Activated CD4-positive, alpha-beta T cell treated with anti-CD3 and anti-CD28 coated beads for 36 hours (primary cell): ENCODE measurements around the gene NCOA5. TPM values are rescaled to one million over a fixed set of nuclear protein-coding genes. Genes with fewer than 3 reads are reported as not detected.

Source experiments
- ATAC-seq: fragments of 200-7000 bp; cut with Tn5 transposase; one replicate; pipeline ENCODE4 v1.10.0; 2021; ENCODE audit warnings: mild to moderate bottlenecking, moderate library complexity
- CTCF ChIA-PET: fragments of 350-600 bp; sonication (Branson Sonifier 250); formaldehyde crosslinking; loops from one replicate; lab custom pipeline; 2021; ENCODE audit warnings: antibody characterized with exemption; lab: Charles Lee
- POLR2A ChIA-PET: fragments of 350-600 bp; sonication (Branson Sonifier 250); formaldehyde crosslinking; loops from one replicate; lab custom pipeline; 2021; ENCODE audit warnings: antibody characterized with exemption, inconsistent platforms; lab: Charles Lee
- DNase-seq: peaks from one replicate; pipeline ENCODE4 v3.0.0-alpha.2; 2020
- H3K27ac Mint-ChIP-seq: one replicate; pipeline ENCODE4 v1.8.0; 2021; ENCODE audit warnings: mixed read lengths
- H3K27me3 Mint-ChIP-seq: one replicate; pipeline ENCODE4 v1.8.0; 2021; ENCODE audit warnings: mixed read lengths
- H3K36me3 Mint-ChIP-seq: one replicate; pipeline ENCODE4 v1.8.0; 2021; ENCODE audit warnings: low read depth, mixed read lengths
- H3K4me1 Mint-ChIP-seq: one replicate; pipeline ENCODE4 v1.8.0; 2021; ENCODE audit warnings: mixed read lengths
- H3K4me3 Mint-ChIP-seq: one replicate; pipeline ENCODE4 v1.8.0; 2021; ENCODE audit warnings: mild to moderate bottlenecking, moderate library complexity, mixed read lengths
- H3K9me3 Mint-ChIP-seq: one replicate; pipeline ENCODE4 v1.8.0; 2021; ENCODE audit warnings: low read depth, mixed read lengths
- intact Hi-C, 2 experiments: fragments of 100-400 bp; cut with DNase I in 1 of 2; cut with micrococcal nuclease in 1 of 2; formaldehyde crosslinking; loops; one replicate each; pipeline versions ENCODE4 v1.14.2 to v1.15.1; 2022 to 2024; cut with DNase I, micrococcal nuclease
- total RNA-seq, 2 experiments: library from RNA; stranded (reverse); gene quantifications; one replicate each; pipeline ENCODE4 v1.2.3, GENCODE V29; 2021

The NCOA5 gene
- total RNA-seq, 2 experiments from 2014 or later = 17.9 to 18.8 TPM

GRCh38 chr20:46013829-46014516 lies 75.8 kb downstream of the NCOA5 start:
- CTCF ChIA-PET = interaction anchor here (0.6 to 4.7 kb wide), 29 partner anchors 9 to 671 kb away, joined by 3 to 51 read pairs (median 5); partner anchors contain the start of gene ZNF335
- POLR2A ChIA-PET = no interaction called here

GRCh38 chr20:46013322-46013828 lies 76.4 kb downstream of the NCOA5 start:
- DNase-seq (no peak), ATAC-seq (no peak)
- Mint-ChIP-seq H3K36me3 (no peaks in the 10 kb centered on the region), H3K27me3 (peaks cover 60% of the 10 kb centered on the region), H3K9me3 (no peaks in the 10 kb centered on the region), H3K27ac (no peak overlapping the region), H3K4me1 (peaks cover 57% of the 10 kb centered on the region), H3K4me3 (peak overlapping the region; percentile 39)
- intact Hi-C loops = loop anchor here (1.0 to 5.0 kb wide), 7 partner anchors 8 to 674 kb away; partner anchors contain the start of genes TP53RK (in 1 of the 2) and ZNF335 (in 1 of the 2)
- POLR2A ChIA-PET = no interaction called here
- CTCF ChIA-PET = interaction anchor here (0.7 to 4.7 kb wide), 19 partner anchors 9 to 309 kb away, joined by 3 to 51 read pairs (median 6); partner anchors contain the start of gene ZNF335

More at GRCh38 chr20:46013829-46014516, 75.8 kb downstream of the NCOA5 start:
- DNase-seq (peak; percentile 85), ATAC-seq (peak; percentile 88)
- Mint-ChIP-seq H3K27ac (no peak overlapping the region), H3K4me1 (peaks cover 51% of the 10 kb centered on the region), H3K36me3 (no peaks in the 10 kb centered on the region), H3K27me3 (peaks cover 58% of the 10 kb centered on the region), H3K9me3 (no peaks in the 10 kb centered on the region), H3K4me3 (peak overlapping the region; percentile 39)
- intact Hi-C loops = loop anchor here (1.0 to 5.0 kb wide), 9 partner anchors 7 to 673 kb away; partner anchors contain the start of genes NCOA5 (in 1 of the 2), TP53RK (in 1 of the 2) and ZNF335 (in 1 of the 2)

- peaks cover 61% of the 10 kb centered on the region for H3K4me1 Mint-ChIP-seq
- H3K4me3 Mint-ChIP-seq = no peak overlapping the region
- H3K36me3 Mint-ChIP-seq = no peaks in the 10 kb centered on the region
- peaks cover 60% of the 10 kb centered on the region for H3K27me3 Mint-ChIP-seq
- ChIA-PET CTCF (interaction anchor here (0.6 to 4.7 kb wide), 20 partner anchors 8 to 356 kb away, joined by 3 to 51 read pairs (median 4); partner anchors contain the start of genes SLC12A5 and ZNF335), POLR2A (no interaction called here)
- no peak for ATAC-seq
- intact Hi-C loops = loop anchor here (1.0 to 5.0 kb wide), 7 partner anchors 8 to 674 kb away; partner anchors contain the start of genes TP53RK (in 1 of the 2) and ZNF335 (in 1 of the 2)
- no peak overlapping the region for H3K27ac Mint-ChIP-seq
- no peak for DNase-seq
- no peaks in the 10 kb centered on the region for H3K9me3 Mint-ChIP-seq
Observed at GRCh38 chr20:46012921-46013320, 76.8 kb downstream of the NCOA5 start.

GRCh38 chr20:46011631-46012482 lies 77.9 kb downstream of the NCOA5 start:
- peaks cover 63% of the 10 kb centered on the region for H3K4me1 Mint-ChIP-seq
- no peaks in the 10 kb centered on the region for H3K9me3 Mint-ChIP-seq
- intact Hi-C loops = loop anchor here (5.0 kb wide), 5 partner anchors 40 to 675 kb away; partner anchors contain the start of genes TP53RK (in 1 of the 2) and ZNF335 (in 1 of the 2)
- peak; percentile 79 for DNase-seq
- H3K27ac Mint-ChIP-seq = no peak overlapping the region
- no peak for ATAC-seq
- H3K27me3 Mint-ChIP-seq = peaks cover 58% of the 10 kb centered on the region
- H3K4me3 Mint-ChIP-seq = no peak overlapping the region
- POLR2A ChIA-PET = no interaction called here
- H3K36me3 Mint-ChIP-seq = no peaks in the 10 kb centered on the region
- CTCF ChIA-PET = interaction anchor here (0.8 to 4.7 kb wide), 14 partner anchors 11 to 517 kb away, joined by 3 to 51 read pairs (median 4); partner anchors contain the start of genes SLC12A5 and ZNF335

Other genes with a start within 250 kb of the NCOA5 start
- 10 to 100 TPM; 21.9 to 22.6 TPM for gene ACOT8, start 232.6 kb downstream of the NCOA5 start, total RNA-seq
- 1 to 10 TPM; 4.2 to 4.8 TPM for gene ZSWIM3, start 232.3 kb downstream of the NCOA5 start, total RNA-seq
- 10 to 100 TPM in 1 of 2 experiments, 1 to 10 TPM in 1; 9.4 to 10.7 TPM for gene ZSWIM1, start 208.7 kb downstream of the NCOA5 start, total RNA-seq
- gene SPATA25, start 202.3 kb downstream of the NCOA5 start, total RNA-seq = 1 to 10 TPM in 1 of 2 experiments, under 1 TPM in 1; 0.66 to 1.0 TPM
- gene NEURL2, start 198.8 kb downstream of the NCOA5 start, total RNA-seq = 1 to 10 TPM; 1.2 to 1.9 TPM
- 10 to 100 TPM; 36.4 to 45.6 TPM for gene CTSA, start 198.6 kb downstream of the NCOA5 start, total RNA-seq
- gene PLTP, start 177.8 kb downstream of the NCOA5 start, total RNA-seq = 1 to 10 TPM; 5.6 to 7.0 TPM
- gene PCIF1, start 155.3 kb downstream of the NCOA5 start, total RNA-seq = 10 to 100 TPM; 24.0 to 27.4 TPM
- 10 to 100 TPM; 27.4 to 28.9 TPM for gene ZNF335, start 117.8 kb downstream of the NCOA5 start, total RNA-seq
- gene MMP9, start 81.1 kb downstream of the NCOA5 start, total RNA-seq = not detected
- under 1 TPM; 0.49 to 0.73 TPM for gene SLC12A5, start 60.7 kb downstream of the NCOA5 start, total RNA-seq
- gene CD40, start 28.4 kb upstream of the NCOA5 start, total RNA-seq = 1 to 10 TPM; 4.0 to 5.1 TPM
- gene CDH22, start 218.5 kb upstream of the NCOA5 start, total RNA-seq = not detected